Prostate gland (tissue), 2 donors: ENCODE results near the gene C19orf12. TPM values are rescaled to one million over a fixed set of nuclear protein-coding genes. Genes with fewer than 3 reads are reported as not detected.

ENCODE experiments used
- DNase-seq: peaks from one replicate; pipeline ENCODE4 v3.0.0-alpha.2; 2019; ENCODE audit warnings: low spot score
- H3K27ac ChIP-seq, 2 donors: fragments of 200-600 bp; sonication (generic); 2 replicates each; pipeline ENCODE4 v1.5.1; 2017 to 2019
- H3K27me3 ChIP-seq: fragments of 200-600 bp; sonication (generic); replicated peaks from 2 replicates; pipeline ENCODE4 v1.5.1; 2019; ENCODE audit not compliant: insufficient read depth
- H3K36me3 ChIP-seq, 2 donors: fragments of 200-600 bp; sonication (generic); 1 replicate in 1 of 2; 2 replicates in 1 of 2; pipeline versions ENCODE4 v1.5.1 to v1.8.1; 2017 to 2019
- H3K4me1 ChIP-seq: fragments of 200-600 bp; sonication (generic); replicated peaks from 2 replicates; pipeline ENCODE4 v1.5.1; 2019
- H3K4me3 ChIP-seq, 2 donors: fragments of 200-600 bp; sonication (generic); 2 replicates each; pipeline ENCODE4 v1.5.1; 2017 to 2019
- H3K9me3 ChIP-seq: fragments of 200-600 bp; sonication (generic); 2 replicates; pipeline ENCODE4 v1.5.1; 2017
- POLR2A ChIP-seq: fragments of 450-650 bp; IDR thresholded peaks from one replicate; pipeline ENCODE4 v1.6.1; 2016; ENCODE audit warnings: antibody characterized with exemption, mild to moderate bottlenecking
- POLR2AphosphoS5 ChIP-seq: sonication (generic); formaldehyde crosslinking; IDR thresholded peaks from one replicate; pipeline ENCODE4 v1.6.1; 2017; ENCODE audit warnings: antibody characterized with exemption
- WGBS: methylation state at CpG from one replicate; pipeline ENCODE4 v1.1.5; 2018; 5-methylcytosine and 5-hydroxymethylcytosine counted together
- intact Hi-C: fragments of 100-400 bp; cut with DNase I; formaldehyde crosslinking; loops from one replicate; pipeline ENCODE4 v1.14.2; 2022
- total RNA-seq, 2 donors: library from RNA; depleted of rRNA; stranded (reverse); fragments of >200 nt; gene quantifications; one replicate each; pipeline ENCODE4 v1.1.0, GENCODE V29; 2016
- TF ChIP-seq, protein P1 (sequence below), 4 experiments: fragments of 200-600 bp in 2 of 4; fragments of 450-650 bp in 2 of 4; sonication (generic) in 2 of 4; IDR thresholded peaks; 1 replicate in 3 of 4; 2 replicates in 1 of 4; pipeline ENCODE4 v1.5.1; 2016 to 2019; ENCODE audit warnings: antibody characterized with exemption in 4 of 4, mild to moderate bottlenecking in 2 of 4, moderate library complexity in 2 of 4

Gene C19orf12
- total RNA-seq, 2 donors from 2014 or later: 27.9 to 42.4 TPM

DNA sequence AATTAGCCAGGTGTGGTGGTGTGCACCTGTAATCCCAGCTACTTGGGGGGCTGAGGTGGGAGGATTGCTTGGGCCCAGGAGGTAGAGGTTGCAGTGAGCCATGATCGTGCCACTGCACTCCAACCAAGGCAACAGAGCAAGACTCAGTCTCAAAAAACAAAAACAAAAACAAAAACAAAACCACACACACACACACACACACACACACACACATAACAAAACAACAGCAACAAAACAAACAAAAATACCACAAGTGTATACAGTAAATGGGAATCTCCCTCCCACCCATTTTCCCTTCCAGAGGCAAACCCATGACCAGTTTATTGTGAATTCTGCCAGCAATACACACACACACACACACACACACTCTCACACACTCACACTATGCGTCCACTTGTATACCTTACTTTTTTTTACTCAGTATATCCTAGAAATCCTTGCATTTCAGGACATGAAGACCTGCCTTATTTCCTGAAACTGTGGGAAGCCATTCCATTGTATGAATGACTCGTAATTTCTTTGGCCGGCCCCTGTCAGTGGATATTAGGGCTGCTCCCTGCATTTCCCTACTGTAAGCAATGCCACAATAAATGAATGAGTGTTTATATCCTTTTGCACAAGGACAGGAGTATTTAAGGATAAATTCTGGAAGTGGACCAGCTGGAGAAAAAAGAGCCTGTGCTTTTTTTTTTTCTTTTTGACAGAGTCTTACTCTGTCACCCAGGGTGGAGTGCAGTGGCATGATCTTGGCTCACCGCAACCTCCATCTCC, 56.7 kb downstream of the C19orf12 start:
- Histone ChIP-seq H3K9me3 (no peaks in the 10 kb centered on the region), H3K4me3 (no peak overlapping the region), H3K36me3 (no peaks in the 10 kb centered on the region), H3K27me3 (no peaks in the 10 kb centered on the region), H3K4me1 (peaks cover 4% of the 10 kb centered on the region), H3K27ac (no peak overlapping the region)
- TF ChIP-seq, protein P1, sequence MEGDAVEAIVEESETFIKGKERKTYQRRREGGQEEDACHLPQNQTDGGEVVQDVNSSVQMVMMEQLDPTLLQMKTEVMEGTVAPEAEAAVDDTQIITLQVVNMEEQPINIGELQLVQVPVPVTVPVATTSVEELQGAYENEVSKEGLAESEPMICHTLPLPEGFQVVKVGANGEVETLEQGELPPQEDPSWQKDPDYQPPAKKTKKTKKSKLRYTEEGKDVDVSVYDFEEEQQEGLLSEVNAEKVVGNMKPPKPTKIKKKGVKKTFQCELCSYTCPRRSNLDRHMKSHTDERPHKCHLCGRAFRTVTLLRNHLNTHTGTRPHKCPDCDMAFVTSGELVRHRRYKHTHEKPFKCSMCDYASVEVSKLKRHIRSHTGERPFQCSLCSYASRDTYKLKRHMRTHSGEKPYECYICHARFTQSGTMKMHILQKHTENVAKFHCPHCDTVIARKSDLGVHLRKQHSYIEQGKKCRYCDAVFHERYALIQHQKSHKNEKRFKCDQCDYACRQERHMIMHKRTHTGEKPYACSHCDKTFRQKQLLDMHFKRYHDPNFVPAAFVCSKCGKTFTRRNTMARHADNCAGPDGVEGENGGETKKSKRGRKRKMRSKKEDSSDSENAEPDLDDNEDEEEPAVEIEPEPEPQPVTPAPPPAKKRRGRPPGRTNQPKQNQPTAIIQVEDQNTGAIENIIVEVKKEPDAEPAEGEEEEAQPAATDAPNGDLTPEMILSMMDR (IDR thresholded peaks at IDR 0.05): no peak
- TF ChIP-seq POLR2AphosphoS5 (no peak), POLR2A (no peak)
- no peak for DNase-seq
- WGBS: 72% methylated on average over 5 of the region's 5 CpGs
- intact Hi-C loops: no loop called here

GRCh38 chr19:29655648-29656335, 59.3 kb downstream of the C19orf12 start:
- H3K27ac ChIP-seq: no peak overlapping the region
- no peaks in the 10 kb centered on the region for H3K27me3 ChIP-seq
- DNase-seq: no peak
- intact Hi-C loops: no loop called here
- H3K36me3 ChIP-seq: no peaks in the 10 kb centered on the region
- H3K4me3 ChIP-seq: no peak overlapping the region
- 74% methylated on average over 4 of the region's 4 CpGs for WGBS
- H3K4me1 ChIP-seq: no peaks in the 10 kb centered on the region
- no peaks in the 10 kb centered on the region for H3K9me3 ChIP-seq
- no peak for TF ChIP-seq POLR2AphosphoS5
- no peak for TF ChIP-seq POLR2A
- TF ChIP-seq, protein P1 (IDR thresholded peaks at IDR 0.05): no peak

- Histone ChIP-seq H3K4me1 (no peaks in the 10 kb centered on the region), H3K4me3 (no peak overlapping the region), H3K9me3 (no peaks in the 10 kb centered on the region), H3K36me3 (no peaks in the 10 kb centered on the region), H3K27ac (no peak overlapping the region), H3K27me3 (no peaks in the 10 kb centered on the region)
- intact Hi-C loops: no loop called here
- TF ChIP-seq POLR2AphosphoS5: no peak
- TF ChIP-seq, protein P1 (IDR thresholded peaks at IDR 0.05): no peak
- no peak for TF ChIP-seq POLR2A
- DNase-seq: no peak
- WGBS: 91% methylated on average over 5 of the region's 5 CpGs
Observed at GRCh38 chr19:29653398-29653797, 61.7 kb downstream of the C19orf12 start.

DNA sequence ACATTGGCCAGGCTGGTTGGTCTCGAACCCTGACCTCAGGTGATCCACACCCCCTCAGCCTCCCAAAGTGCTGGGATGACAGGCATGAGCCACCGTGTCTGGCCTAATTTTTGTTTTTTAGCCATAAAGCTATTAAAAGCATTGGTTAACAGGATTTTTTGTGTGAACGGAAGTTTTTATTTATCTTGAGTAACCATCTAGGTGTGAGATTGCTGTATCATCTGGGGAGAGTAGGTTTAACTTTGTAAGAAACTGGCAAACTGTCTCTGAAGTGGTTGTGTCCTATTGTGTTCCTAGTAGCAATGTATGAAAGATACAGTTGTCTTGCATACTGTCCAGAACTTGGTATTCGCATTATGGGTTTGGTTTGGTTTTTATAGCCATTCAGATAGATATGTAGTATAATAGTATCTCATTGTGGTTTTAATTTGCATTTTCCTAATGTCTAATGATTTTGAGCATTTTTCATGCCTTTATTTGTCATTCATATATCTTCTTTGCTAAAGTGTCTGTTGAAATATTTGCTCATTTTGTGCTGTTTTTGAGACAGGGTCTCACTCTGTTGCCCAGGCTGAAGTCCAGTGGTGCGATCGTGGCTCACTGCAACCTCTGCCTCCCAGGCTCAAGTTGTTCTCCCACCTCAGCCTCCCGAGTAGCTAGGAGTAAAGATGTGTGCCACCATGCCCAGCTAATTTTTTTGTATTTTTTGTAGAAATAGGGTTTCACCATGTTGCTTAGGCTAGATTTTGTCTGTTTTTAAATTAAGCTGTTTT, 63.3 kb downstream of the C19orf12 start:
- intact Hi-C loops: no loop called here
- Histone ChIP-seq H3K27me3 (no peaks in the 10 kb centered on the region), H3K9me3 (no peaks in the 10 kb centered on the region), H3K36me3 (no peaks in the 10 kb centered on the region), H3K27ac (no peak overlapping the region), H3K4me3 (no peak overlapping the region), H3K4me1 (no peaks in the 10 kb centered on the region)
- TF ChIP-seq, protein P1 (IDR thresholded peaks at IDR 0.05): no peak
- TF ChIP-seq POLR2AphosphoS5: no peak
- TF ChIP-seq POLR2A: no peak
- WGBS: 78% methylated on average over 7 of the region's 7 CpGs
- no peak for DNase-seq
